PFSK-1 (cell line): ENCODE data around the gene AQP1.

ENCODE experiments used
- FOXP2 ChIP-seq: optimal IDR thresholded peaks from 2 replicates; pipeline ENCODE3; 2011; ENCODE audit warnings: borderline replicate concordance, control low read depth, inconsistent platforms; ENCODE audit not compliant: insufficient read depth; ENCODE audit errors: extremely low read length, extremely low read depth
- POLR2AphosphoS5 ChIP-seq: IDR thresholded peaks from 2 replicates; pipeline ENCODE4 v1.6.1; 2012; ENCODE audit warnings: low read depth, mild to moderate bottlenecking, control low read depth, low read length, moderate library complexity
- REST ChIP-seq, 2 experiments: IDR thresholded peaks; 2 replicates each; pipeline versions ENCODE4 v1.6.1 to v1.8.0; 2011 to 2012; ENCODE audit warnings: low read depth in 2 of 2, low read length in 2 of 2, control low read depth in 1 of 2, inconsistent platforms in 1 of 2, mild to moderate bottlenecking in 1 of 2, moderate library complexity in 1 of 2; ENCODE audit not compliant: insufficient read depth in 1 of 2
- SIN3A ChIP-seq: IDR thresholded peaks from 2 replicates; pipeline ENCODE4 v1.6.1; 2012; ENCODE audit warnings: mild to moderate bottlenecking, low read length, moderate library complexity, borderline replicate concordance; ENCODE audit not compliant: insufficient read depth
- TAF1 ChIP-seq: IDR thresholded peaks from 2 replicates; pipeline ENCODE4 v1.6.1; 2012; ENCODE audit warnings: low read length, control low read depth, borderline replicate concordance; ENCODE audit not compliant: insufficient read depth

Gene AQP1

DNA sequence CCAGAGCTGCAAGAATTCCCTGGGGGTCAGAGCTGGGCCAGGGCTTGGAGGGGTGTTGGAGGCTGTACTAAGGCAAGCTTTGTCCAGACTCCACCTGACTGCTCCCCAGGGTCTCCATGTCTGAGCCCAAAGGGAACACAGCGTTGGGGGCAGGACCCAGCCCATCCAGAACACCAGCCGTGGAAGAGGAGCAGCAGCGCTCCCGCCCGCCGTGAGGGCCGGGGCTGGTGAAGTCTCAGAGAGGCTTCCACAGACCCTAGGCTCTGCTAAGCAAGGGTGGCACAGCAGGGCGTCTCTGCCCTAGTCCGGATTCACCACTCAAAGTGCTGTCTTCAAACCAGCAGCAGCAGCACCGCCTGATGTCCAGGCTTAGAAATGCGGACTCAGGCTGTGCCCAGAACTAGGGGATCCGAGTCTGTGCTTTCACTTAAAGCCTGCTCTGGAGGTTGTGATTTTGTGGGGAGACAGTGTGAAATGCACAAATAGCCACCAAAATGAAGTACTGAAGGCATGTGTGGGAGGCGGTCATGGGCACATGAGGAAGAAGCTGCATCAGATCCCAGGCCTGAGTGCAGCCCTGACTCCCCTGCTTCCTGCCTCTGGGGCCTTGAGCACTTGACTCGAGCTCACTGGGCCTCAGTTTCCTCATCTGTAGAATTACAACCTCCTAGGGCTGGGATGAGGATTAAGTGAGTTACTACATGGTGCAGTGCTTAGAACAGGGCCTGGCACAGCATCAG, 16.6 kb upstream of the AQP1 start:
- TF ChIP-seq REST (IDR thresholded peaks at IDR 0.05; ENCODE audit: insufficient read depth in 1 of 2, low read depth in 2 of 2, low read length in 2 of 2) (no peak), POLR2AphosphoS5 (no peak), TAF1 (no peak), FOXP2 (no peak), SIN3A (no peak)

- TF ChIP-seq SIN3A (no peak), REST (IDR thresholded peaks at IDR 0.05; ENCODE audit: insufficient read depth in 1 of 2, low read depth in 2 of 2, low read length in 2 of 2) (no peak), FOXP2 (no peak), TAF1 (no peak), POLR2AphosphoS5 (no peak)
Measured at GRCh38 chr7:30896036-30896435, 15.6 kb upstream of the AQP1 start.

DNA sequence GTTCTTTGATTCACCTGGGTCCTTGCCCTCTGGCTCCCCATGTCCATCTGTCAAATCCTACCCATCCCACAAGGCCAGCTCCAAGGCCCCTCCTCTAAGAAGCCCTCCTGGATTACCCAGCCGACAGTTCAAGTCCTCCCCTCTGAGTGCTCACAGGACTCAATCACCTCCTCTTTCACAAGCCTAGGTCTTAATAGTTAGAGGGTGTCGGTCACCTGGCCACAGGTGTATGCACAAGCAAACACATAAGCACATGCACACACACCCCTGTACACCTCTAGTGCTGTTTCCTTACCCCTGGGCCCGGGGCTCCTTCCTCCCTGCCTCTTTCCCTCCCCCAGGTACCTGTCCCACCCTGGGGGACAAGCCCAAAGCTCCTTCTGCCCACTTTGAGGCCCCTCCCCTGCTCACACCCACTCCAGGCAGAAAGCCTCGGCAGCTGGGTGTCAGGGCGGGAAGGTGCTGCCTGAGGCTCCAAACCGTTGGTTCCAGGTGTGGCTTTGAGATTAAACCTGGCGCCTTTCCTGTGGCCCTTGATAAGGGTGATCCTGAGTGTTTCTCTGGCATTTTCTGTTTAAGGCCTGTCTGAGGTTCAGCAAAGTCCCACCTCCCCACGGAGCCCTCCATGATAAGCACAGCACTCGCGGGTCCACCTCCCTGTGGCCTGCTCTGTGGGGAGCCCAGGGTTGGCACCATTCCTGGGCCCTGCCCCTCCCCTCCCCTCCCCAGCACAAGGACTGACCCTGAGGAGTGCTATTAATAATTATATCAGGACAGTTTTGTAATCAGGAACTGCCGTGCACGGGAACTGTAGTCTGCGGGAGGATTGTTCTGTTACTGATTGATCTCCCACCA, 14.6 kb upstream of the AQP1 start:
- TF ChIP-seq FOXP2, result no peak
- no peak for TF ChIP-seq REST (IDR thresholded peaks at IDR 0.05; ENCODE audit: insufficient read depth in 1 of 2, low read depth in 2 of 2, low read length in 2 of 2)
- no peak for TF ChIP-seq POLR2AphosphoS5
- TF ChIP-seq TAF1, result no peak
- TF ChIP-seq SIN3A, result no peak

- TF ChIP-seq FOXP2 (no peak), POLR2AphosphoS5 (no peak), SIN3A (no peak), TAF1 (no peak), REST (IDR thresholded peaks at IDR 0.05; ENCODE audit: insufficient read depth in 1 of 2, low read depth in 2 of 2, low read length in 2 of 2) (no peak)
Measured at GRCh38 chr7:30897770-30898169, 13.9 kb upstream of the AQP1 start.
